ENCODE results near the gene STK38L.

The STK38L gene

GRCh38 chr12:27351476-27351875, 107.4 kb downstream of the STK38L start:
- DNase-seq (ENCODE audit: low spot score), result no peak

- DNase-seq (ENCODE audit: low spot score), result no peak
These were observed 111.4 kb downstream of the STK38L start for GRCh38 chr12:27355486-27355885.

GRCh38 chr12:27355979-27356378, 111.9 kb downstream of the STK38L start:
- no peak for DNase-seq (ENCODE audit: low spot score)

GRCh38 chr12:27359578-27360340, 115.7 kb downstream of the STK38L start:
- DNase-seq (ENCODE audit: low spot score), result no peak

- DNase-seq (ENCODE audit: low spot score), result no peak
These were observed 117.3 kb downstream of the STK38L start for GRCh38 chr12:27361372-27361771.

GRCh38 chr12:27366621-27367020, 122.5 kb downstream of the STK38L start:
- DNase-seq (ENCODE audit: low spot score), result no peak

GRCh38 chr12:27367078-27367477, 123.0 kb downstream of the STK38L start:
- no peak for DNase-seq (ENCODE audit: low spot score)

Measured in COLO829 (cell line).